LNCAP (cell line): ENCODE measurements around the gene CACTIN.

ENCODE experiments used
- CTCF ChIP-seq: fragments of 450-650 bp; IDR thresholded peaks from 2 replicates; pipeline ENCODE4 v1.5.1; 2017; ENCODE audit warnings: mild to moderate bottlenecking

Gene CACTIN

GRCh38 chr19:3572132-3572854 lies 54.3 kb downstream of the CACTIN start:
- no peak for TF ChIP-seq CTCF

DNA sequence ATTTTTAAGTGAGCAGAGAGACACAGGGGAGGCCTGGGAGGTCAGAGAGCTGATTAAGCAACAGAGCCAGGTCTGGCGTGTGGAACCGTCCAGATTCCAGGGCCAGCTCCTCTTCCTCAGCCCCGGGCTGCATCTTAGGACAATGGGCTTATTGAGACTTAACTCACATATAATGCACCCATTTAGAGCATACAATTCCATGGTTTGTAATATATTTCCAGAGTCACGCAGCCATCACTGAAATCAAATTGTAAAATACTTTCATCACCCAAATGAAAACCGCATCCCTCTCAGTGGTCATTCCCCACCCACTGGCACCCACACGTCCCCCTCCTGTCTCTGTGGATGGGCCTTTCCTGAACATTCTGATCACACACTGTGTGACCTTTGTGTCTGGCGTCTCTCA lies 56.0 kb downstream of the CACTIN start:
- no peak for TF ChIP-seq CTCF

GRCh38 chr19:3565139-3565538 lies 61.5 kb downstream of the CACTIN start:
- no peak for TF ChIP-seq CTCF

- TF ChIP-seq CTCF, result no peak
These were observed 62.7 kb downstream of the CACTIN start for GRCh38 chr19:3563709-3564524.
